SK-N-SH (cell line): ENCODE data around the gene A2ML1.

Source experiments
- EP300 ChIP-seq, 2 experiments: IDR thresholded peaks; 2 replicates each; pipeline versions ENCODE4 v1.4.0 to v1.6.1; 2012; ENCODE audit warnings: borderline replicate concordance in 1 of 2, low read depth in 1 of 2, low read length in 1 of 2
- FOXM1 ChIP-seq: IDR thresholded peaks from 2 replicates; pipeline ENCODE4 v1.4.0; 2012; ENCODE audit warnings: low read depth, mild to moderate bottlenecking
- GABPA ChIP-seq: IDR thresholded peaks from 2 replicates; pipeline ENCODE4 v1.4.0; 2012; ENCODE audit warnings: low read depth, mild to moderate bottlenecking
- MAX ChIP-seq: IDR thresholded peaks from 2 replicates; pipeline ENCODE4 v1.4.0; 2012; ENCODE audit warnings: low read depth
- PBX3 ChIP-seq: IDR thresholded peaks from 2 replicates; pipeline ENCODE4; 2012
- POLR2AphosphoS5 ChIP-seq: IDR thresholded peaks from 2 replicates; pipeline ENCODE4 v1.6.1; 2012; ENCODE audit warnings: low read depth, low read length
- RAD21 ChIP-seq: IDR thresholded peaks from 2 replicates; pipeline ENCODE4 v1.6.1; 2012; ENCODE audit warnings: mild to moderate bottlenecking, low read length
- REST ChIP-seq: IDR thresholded peaks from 2 replicates; pipeline ENCODE4 v1.6.1; 2012; ENCODE audit warnings: mild to moderate bottlenecking, low read depth, low read length, moderate library complexity
- SIN3A ChIP-seq: IDR thresholded peaks from 2 replicates; pipeline ENCODE4 v1.6.1; 2012; ENCODE audit warnings: low read depth, mild to moderate bottlenecking, low read length, moderate library complexity, borderline replicate concordance
- TEAD4 ChIP-seq: IDR thresholded peaks from 2 replicates; pipeline ENCODE4 v1.4.0; 2012; ENCODE audit warnings: mild to moderate bottlenecking, borderline replicate concordance; ENCODE audit not compliant: insufficient read depth
- TF ChIP-seq, protein P1 (sequence below): fragments of 200-600 bp; sonication (generic); IDR thresholded peaks from 2 replicates; pipeline ENCODE4 v1.6.1; 2017; ENCODE audit warnings: antibody characterized with exemption, mild to moderate bottlenecking, moderate library complexity
- TF ChIP-seq, protein P2 (sequence below): IDR thresholded peaks from 2 replicates; pipeline ENCODE4 v1.4.0; 2012; ENCODE audit warnings: low read depth, borderline replicate concordance

GRCh38 chr12:8822298-8822697, at the start of gene A2ML1:
- TF ChIP-seq EP300 (IDR thresholded peaks at IDR 0.05; ENCODE audit: borderline replicate concordance in 1 of 2, low read depth in 1 of 2, low read length in 1 of 2) (no peak), REST (no peak), MAX (no peak), GABPA (no peak), RAD21 (no peak), TEAD4 (no peak), SIN3A (no peak), POLR2AphosphoS5 (no peak), PBX3 (no peak), FOXM1 (no peak)
- TF ChIP-seq, protein P1, sequence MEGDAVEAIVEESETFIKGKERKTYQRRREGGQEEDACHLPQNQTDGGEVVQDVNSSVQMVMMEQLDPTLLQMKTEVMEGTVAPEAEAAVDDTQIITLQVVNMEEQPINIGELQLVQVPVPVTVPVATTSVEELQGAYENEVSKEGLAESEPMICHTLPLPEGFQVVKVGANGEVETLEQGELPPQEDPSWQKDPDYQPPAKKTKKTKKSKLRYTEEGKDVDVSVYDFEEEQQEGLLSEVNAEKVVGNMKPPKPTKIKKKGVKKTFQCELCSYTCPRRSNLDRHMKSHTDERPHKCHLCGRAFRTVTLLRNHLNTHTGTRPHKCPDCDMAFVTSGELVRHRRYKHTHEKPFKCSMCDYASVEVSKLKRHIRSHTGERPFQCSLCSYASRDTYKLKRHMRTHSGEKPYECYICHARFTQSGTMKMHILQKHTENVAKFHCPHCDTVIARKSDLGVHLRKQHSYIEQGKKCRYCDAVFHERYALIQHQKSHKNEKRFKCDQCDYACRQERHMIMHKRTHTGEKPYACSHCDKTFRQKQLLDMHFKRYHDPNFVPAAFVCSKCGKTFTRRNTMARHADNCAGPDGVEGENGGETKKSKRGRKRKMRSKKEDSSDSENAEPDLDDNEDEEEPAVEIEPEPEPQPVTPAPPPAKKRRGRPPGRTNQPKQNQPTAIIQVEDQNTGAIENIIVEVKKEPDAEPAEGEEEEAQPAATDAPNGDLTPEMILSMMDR: no peak
- TF ChIP-seq, protein P2, sequence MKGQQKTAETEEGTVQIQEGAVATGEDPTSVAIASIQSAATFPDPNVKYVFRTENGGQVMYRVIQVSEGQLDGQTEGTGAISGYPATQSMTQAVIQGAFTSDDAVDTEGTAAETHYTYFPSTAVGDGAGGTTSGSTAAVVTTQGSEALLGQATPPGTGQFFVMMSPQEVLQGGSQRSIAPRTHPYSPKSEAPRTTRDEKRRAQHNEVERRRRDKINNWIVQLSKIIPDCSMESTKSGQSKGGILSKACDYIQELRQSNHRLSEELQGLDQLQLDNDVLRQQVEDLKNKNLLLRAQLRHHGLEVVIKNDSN: no peak
